WTC11 (cell line): ENCODE results near the gene STAT6. TPM values are rescaled to one million over a fixed set of nuclear protein-coding genes. Genes with fewer than 3 reads are reported as not detected.

ENCODE experiments used
- ATAC-seq: fragments of 200-7000 bp; cut with Tn5 transposase; 2 replicates; pipeline ENCODE4 v1.10.0; 2021; ENCODE audit warnings: mild to moderate bottlenecking, moderate library complexity
- CTCF ChIA-PET: fragments of 300-600 bp; sonication (Branson Sonifier 250); formaldehyde crosslinking; loops from one replicate; lab custom pipeline; 2021; ENCODE audit warnings: antibody characterized with exemption; lab: Charles Lee
- POLR2A ChIA-PET: fragments of 350-600 bp; sonication (Branson Sonifier 250); formaldehyde crosslinking; loops from one replicate; lab custom pipeline; 2021; ENCODE audit warnings: antibody characterized with exemption; lab: Charles Lee
- DNase-seq: peaks from one replicate; pipeline ENCODE4 v3.0.0; 2021; ENCODE audit warnings: low spot score
- H3K27ac Mint-ChIP-seq: 2 replicates; pipeline ENCODE4 v1.8.0; 2021; ENCODE audit warnings: mixed read lengths
- H3K27me3 Mint-ChIP-seq: 2 replicates; pipeline ENCODE4 v1.8.0; 2021; ENCODE audit warnings: low read depth, mild to moderate bottlenecking, moderate library complexity, mixed read lengths
- H3K36me3 Mint-ChIP-seq: 2 replicates; pipeline ENCODE4 v1.8.0; 2021; ENCODE audit warnings: mixed read lengths
- H3K4me1 Mint-ChIP-seq: 2 replicates; pipeline ENCODE4 v1.8.0; 2022; ENCODE audit warnings: mixed read lengths
- H3K4me3 Mint-ChIP-seq: 2 replicates; pipeline ENCODE4 v1.8.0; 2021; ENCODE audit warnings: mild to moderate bottlenecking, moderate library complexity, mixed read lengths
- H3K9me3 Mint-ChIP-seq: 2 replicates; pipeline ENCODE4 v1.8.0; 2021; ENCODE audit warnings: mixed read lengths
- FOXP1 ChIP-seq: sonication (generic); formaldehyde crosslinking; IDR thresholded peaks from 2 replicates; pipeline ENCODE4 v1.8.0; 2022; ENCODE audit warnings: missing genetic modification reagents, mild to moderate bottlenecking, moderate library complexity, borderline replicate concordance
- HMGXB4 ChIP-seq: sonication (generic); formaldehyde crosslinking; IDR thresholded peaks from 2 replicates; pipeline ENCODE4 v1.8.1; 2023; ENCODE audit warnings: mild to moderate bottlenecking, moderate library complexity, missing genetic modification reagents
- JUN ChIP-seq: sonication (generic); formaldehyde crosslinking; IDR thresholded peaks from 2 replicates; pipeline ENCODE4 v1.8.0; 2023; ENCODE audit warnings: mild to moderate bottlenecking, missing genetic modification reagents
- MXD4 ChIP-seq: fragments of 250-450 bp; sonication (Bioruptor Pico); IDR thresholded peaks from 2 replicates; pipeline ENCODE4 v1.8.0; 2021; ENCODE audit warnings: mild to moderate bottlenecking, moderate library complexity, borderline replicate concordance
- ZNF121 ChIP-seq: sonication (generic); formaldehyde crosslinking; IDR thresholded peaks from 2 replicates; pipeline ENCODE4 v1.8.0; 2023; ENCODE audit warnings: missing genetic modification reagents
- ZNF512 ChIP-seq: sonication (generic); formaldehyde crosslinking; IDR thresholded peaks from 2 replicates; pipeline ENCODE4 v1.8.1; 2022; ENCODE audit warnings: missing genetic modification reagents, borderline replicate concordance
- total RNA-seq: library from RNA; stranded (reverse); gene quantifications from 3 replicates; pipeline ENCODE4 v1.2.3, GENCODE V29; 2021
- TF ChIP-seq, protein P1 (sequence below): sonication (generic); formaldehyde crosslinking; conservative IDR thresholded peaks from 2 replicates; pipeline ENCODE4 v1.8.1; 2022; ENCODE audit warnings: mild to moderate bottlenecking, missing genetic modification reagents

STAT6 gene
- total RNA-seq, 1 experiment from 2014 or later = 47.0 TPM

GRCh38 chr12:57046086-57046791 is 64.9 kb downstream of the STAT6 start:
- H3K9me3 Mint-ChIP-seq = no peaks in the 10 kb centered on the region
- CTCF ChIA-PET = interaction anchor here (0.9 to 2.5 kb wide), 5 partner anchors 15 to 78 kb away, joined by 3 to 7 read pairs (median 4); partner anchors contain the start of gene NEMP1
- ATAC-seq (no peak), DNase-seq (no peak)
- H3K27me3 Mint-ChIP-seq = peaks cover 10% of the 10 kb centered on the region; the same call in 1 of the 2 replicates
- H3K27ac Mint-ChIP-seq = no peak overlapping the region
- no peaks in the 10 kb centered on the region for H3K36me3 Mint-ChIP-seq
- H3K4me3 Mint-ChIP-seq = no peak overlapping the region
- TF ChIP-seq ZNF121 (no peak), MXD4 (CRISPR knock-in tag) (no peak), FOXP1 (CRISPR knock-in tag) (no peak), JUN (CRISPR knock-in tag) (no peak), ZNF512 (CRISPR knock-in tag) (no peak), HMGXB4 (CRISPR knock-in tag) (no peak)
- TF ChIP-seq, protein P1, sequence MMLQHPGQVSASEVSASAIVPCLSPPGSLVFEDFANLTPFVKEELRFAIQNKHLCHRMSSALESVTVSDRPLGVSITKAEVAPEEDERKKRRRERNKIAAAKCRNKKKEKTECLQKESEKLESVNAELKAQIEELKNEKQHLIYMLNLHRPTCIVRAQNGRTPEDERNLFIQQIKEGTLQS = no peak
- H3K4me1 Mint-ChIP-seq = no peaks in the 10 kb centered on the region
- POLR2A ChIA-PET = no interaction called here

Other genes with a start within 250 kb of the STAT6 start
- not detected in 3 replicates for gene SDR9C7, start 177.0 kb downstream of the STAT6 start, total RNA-seq
- gene RDH16, start 153.8 kb downstream of the STAT6 start, total RNA-seq = 0.85 to 1.2 TPM (median 1.0 TPM) in 3 replicates
- gene ZBTB39, start 104.8 kb downstream of the STAT6 start, total RNA-seq = 20.2 to 23.0 TPM (median 22.5 TPM) in 3 replicates
- gene TAC3, start 94.8 kb downstream of the STAT6 start, total RNA-seq = 4.1 to 6.8 TPM (median 6.1 TPM) in 3 replicates
- gene MYO1A, start 61.2 kb downstream of the STAT6 start, total RNA-seq = 0.32 to 0.87 TPM (median 0.71 TPM) in 3 replicates
- gene NEMP1, start 32.6 kb downstream of the STAT6 start, total RNA-seq = 38.3 to 41.9 TPM (median 39.6 TPM) in 3 replicates
- 16.5 to 20.5 TPM (median 17.2 TPM) in 3 replicates for gene NAB2, start 22.2 kb downstream of the STAT6 start, total RNA-seq
- 107 to 120 TPM (median 112 TPM) in 3 replicates for gene LRP1, start 17.1 kb upstream of the STAT6 start, total RNA-seq
- not detected in 3 replicates for gene LRP1-AS, start 36.3 kb upstream of the STAT6 start, total RNA-seq
- 3.7 to 4.9 TPM (median 4.4 TPM) in 3 replicates for gene NXPH4, start 105.4 kb upstream of the STAT6 start, total RNA-seq
- 262 to 297 TPM (median 265 TPM) in 3 replicates for gene SHMT2, start 118.3 kb upstream of the STAT6 start, total RNA-seq
- gene STAC3, start 139.8 kb upstream of the STAT6 start, total RNA-seq = 3.2 to 3.4 TPM (median 3.3 TPM) in 3 replicates